Activated CD4-positive, alpha-beta T cell treated with anti-CD3 and anti-CD28 coated beads for 36 hours (primary cell): ENCODE results near the gene MMP2. TPM values are rescaled to one million over a fixed set of nuclear protein-coding genes. Genes with fewer than 3 reads are reported as not detected.

ENCODE experiments used
- ATAC-seq: fragments of 200-7000 bp; cut with Tn5 transposase; one replicate; pipeline ENCODE4 v1.10.0; 2021; ENCODE audit warnings: mild to moderate bottlenecking, moderate library complexity
- CTCF ChIA-PET: fragments of 350-600 bp; sonication (Branson Sonifier 250); formaldehyde crosslinking; loops from one replicate; lab custom pipeline; 2021; ENCODE audit warnings: antibody characterized with exemption; lab: Charles Lee
- POLR2A ChIA-PET: fragments of 350-600 bp; sonication (Branson Sonifier 250); formaldehyde crosslinking; loops from one replicate; lab custom pipeline; 2021; ENCODE audit warnings: antibody characterized with exemption, inconsistent platforms; lab: Charles Lee
- DNase-seq: peaks from one replicate; pipeline ENCODE4 v3.0.0-alpha.2; 2020
- H3K27ac Mint-ChIP-seq: one replicate; pipeline ENCODE4 v1.8.0; 2021; ENCODE audit warnings: mixed read lengths
- H3K27me3 Mint-ChIP-seq: one replicate; pipeline ENCODE4 v1.8.0; 2021; ENCODE audit warnings: mixed read lengths
- H3K36me3 Mint-ChIP-seq: one replicate; pipeline ENCODE4 v1.8.0; 2021; ENCODE audit warnings: low read depth, mixed read lengths
- H3K4me1 Mint-ChIP-seq: one replicate; pipeline ENCODE4 v1.8.0; 2021; ENCODE audit warnings: mixed read lengths
- H3K4me3 Mint-ChIP-seq: one replicate; pipeline ENCODE4 v1.8.0; 2021; ENCODE audit warnings: mild to moderate bottlenecking, moderate library complexity, mixed read lengths
- H3K9me3 Mint-ChIP-seq: one replicate; pipeline ENCODE4 v1.8.0; 2021; ENCODE audit warnings: low read depth, mixed read lengths
- intact Hi-C, 2 experiments: fragments of 100-400 bp; cut with DNase I in 1 of 2; cut with micrococcal nuclease in 1 of 2; formaldehyde crosslinking; loops; one replicate each; pipeline versions ENCODE4 v1.14.2 to v1.15.1; 2022 to 2024; cut with DNase I, micrococcal nuclease
- total RNA-seq, 2 experiments: library from RNA; stranded (reverse); gene quantifications; one replicate each; pipeline ENCODE4 v1.2.3, GENCODE V29; 2021

MMP2 gene
- total RNA-seq, 2 experiments from 2014 or later, result not detected

- Mint-ChIP-seq H3K4me3 (no peak overlapping the region), H3K36me3 (no peaks in the 10 kb centered on the region)
- CTCF ChIA-PET, result interaction anchor here (1.1 kb wide), 1 partner anchor 31 kb away, joined by 4 read pairs; no protein-coding TSS in a partner anchor
Observed at GRCh38 chr16:55495616-55496289, 16.8 kb downstream of the MMP2 start.

GRCh38 chr16:55496509-55497145 lies 17.6 kb downstream of the MMP2 start:
- DNase-seq (no peak), ATAC-seq (no peak)
- H3K27me3 Mint-ChIP-seq, result no peaks in the 10 kb centered on the region
- intact Hi-C loops, result no loop called here
- CTCF ChIA-PET, result interaction anchor here (1.1 kb wide), 1 partner anchor 32 kb away, joined by 4 read pairs; no protein-coding TSS in a partner anchor
- H3K27ac Mint-ChIP-seq, result no peak overlapping the region
- POLR2A ChIA-PET, result no interaction called here
- no peaks in the 10 kb centered on the region for H3K36me3 Mint-ChIP-seq
- no peaks in the 10 kb centered on the region for H3K9me3 Mint-ChIP-seq
- peaks cover 17% of the 10 kb centered on the region for H3K4me1 Mint-ChIP-seq
- H3K4me3 Mint-ChIP-seq, result no peak overlapping the region

More at GRCh38 chr16:55495616-55496289, 16.8 kb downstream of the MMP2 start:
- Mint-ChIP-seq H3K27me3 (no peaks in the 10 kb centered on the region), H3K9me3 (no peaks in the 10 kb centered on the region), H3K4me1 (peaks cover 17% of the 10 kb centered on the region), H3K27ac (no peak overlapping the region)
- intact Hi-C loops, result no loop called here
- ATAC-seq (no peak), DNase-seq (no peak)
- POLR2A ChIA-PET, result no interaction called here

- intact Hi-C loops, result no loop called here
- Mint-ChIP-seq H3K36me3 (no peaks in the 10 kb centered on the region), H3K4me1 (peaks cover 17% of the 10 kb centered on the region), H3K27me3 (no peaks in the 10 kb centered on the region), H3K4me3 (no peak overlapping the region), H3K9me3 (no peaks in the 10 kb centered on the region), H3K27ac (no peak overlapping the region)
- ATAC-seq (no peak), DNase-seq (no peak)
- POLR2A ChIA-PET, result no interaction called here
- CTCF ChIA-PET, result no interaction called here
Observed at GRCh38 chr16:55497558-55497957, 18.6 kb downstream of the MMP2 start.

GRCh38 chr16:55498101-55498500 lies 19.1 kb downstream of the MMP2 start:
- Mint-ChIP-seq H3K4me3 (no peak overlapping the region), H3K27me3 (no peaks in the 10 kb centered on the region), H3K36me3 (no peaks in the 10 kb centered on the region), H3K27ac (no peak overlapping the region), H3K9me3 (no peaks in the 10 kb centered on the region), H3K4me1 (peaks cover 17% of the 10 kb centered on the region)
- intact Hi-C loops, result no loop called here
- ATAC-seq (no peak), DNase-seq (no peak)
- ChIA-PET POLR2A (no interaction called here), CTCF (no interaction called here)

- Mint-ChIP-seq H3K27ac (no peak overlapping the region), H3K27me3 (no peaks in the 10 kb centered on the region), H3K36me3 (no peaks in the 10 kb centered on the region), H3K9me3 (no peaks in the 10 kb centered on the region), H3K4me1 (peaks cover 17% of the 10 kb centered on the region), H3K4me3 (no peak overlapping the region)
- ATAC-seq, result no peak
- intact Hi-C loops, result no loop called here
- ChIA-PET CTCF (interaction anchor here (0.6 kb wide), 1 partner anchor 28 kb away, joined by 4 read pairs; no protein-coding TSS in a partner anchor), POLR2A (no interaction called here)
- DNase-seq, result no peak
Observed at GRCh38 chr16:55499281-55499680, 20.3 kb downstream of the MMP2 start.

- POLR2A ChIA-PET, result no interaction called here
- Mint-ChIP-seq H3K36me3 (no peaks in the 10 kb centered on the region), H3K4me1 (peaks cover 17% of the 10 kb centered on the region), H3K27me3 (no peaks in the 10 kb centered on the region), H3K9me3 (no peaks in the 10 kb centered on the region), H3K4me3 (no peak overlapping the region), H3K27ac (no peak overlapping the region)
- DNase-seq, result peak; percentile 70
- ATAC-seq, result peak; percentile 95
- CTCF ChIA-PET, result no interaction called here
- intact Hi-C loops, result loop anchor here in 1 of 2 experiments (1.0 kb wide), 1 partner anchor 29 kb away; no protein-coding TSS in a partner anchor
Observed at GRCh38 chr16:55499951-55500529, 21.0 kb downstream of the MMP2 start.

GRCh38 chr16:55500530-55501011 lies 21.6 kb downstream of the MMP2 start:
- ATAC-seq (peak; percentile 4), DNase-seq (no peak)
- ChIA-PET CTCF (interaction anchor here (0.6 to 0.7 kb wide), 2 partner anchors 34 to 38 kb away, joined by 3 read pairs; no protein-coding TSS in a partner anchor), POLR2A (no interaction called here)
- Mint-ChIP-seq H3K27me3 (no peaks in the 10 kb centered on the region), H3K4me1 (peaks cover 17% of the 10 kb centered on the region), H3K27ac (no peak overlapping the region), H3K4me3 (no peak overlapping the region), H3K36me3 (no peaks in the 10 kb centered on the region), H3K9me3 (no peaks in the 10 kb centered on the region)
- intact Hi-C loops, result loop anchor here in 1 of 2 experiments (1.0 kb wide), 1 partner anchor 29 kb away; no protein-coding TSS in a partner anchor

GRCh38 chr16:55501549-55502322 lies 22.7 kb downstream of the MMP2 start:
- ChIA-PET POLR2A (no interaction called here), CTCF (interaction anchor here (0.6 to 1.2 kb wide), 3 partner anchors 11 to 340 kb away, joined by 3 read pairs; no protein-coding TSS in a partner anchor)
- no peak for ATAC-seq
- intact Hi-C loops, result no loop called here
- no peak for DNase-seq
- Mint-ChIP-seq H3K4me1 (peaks cover 17% of the 10 kb centered on the region), H3K36me3 (no peaks in the 10 kb centered on the region), H3K9me3 (no peaks in the 10 kb centered on the region), H3K27me3 (no peaks in the 10 kb centered on the region), H3K27ac (no peak overlapping the region), H3K4me3 (no peak overlapping the region)

- Mint-ChIP-seq H3K4me3 (no peak overlapping the region), H3K9me3 (no peaks in the 10 kb centered on the region), H3K4me1 (peaks cover 17% of the 10 kb centered on the region), H3K36me3 (no peaks in the 10 kb centered on the region), H3K27ac (no peak overlapping the region), H3K27me3 (peaks cover 5% of the 10 kb centered on the region)
- no peak for DNase-seq
- ATAC-seq, result no peak
- ChIA-PET CTCF (interaction anchor here (0.6 to 1.2 kb wide), 3 partner anchors 10 to 339 kb away, joined by 3 read pairs; no protein-coding TSS in a partner anchor), POLR2A (no interaction called here)
- intact Hi-C loops, result no loop called here
Observed at GRCh38 chr16:55502801-55503366, 23.9 kb downstream of the MMP2 start.

GRCh38 chr16:55503726-55504550 lies 24.9 kb downstream of the MMP2 start:
- Mint-ChIP-seq H3K4me3 (no peak overlapping the region), H3K9me3 (no peaks in the 10 kb centered on the region), H3K27ac (no peak overlapping the region), H3K36me3 (no peaks in the 10 kb centered on the region), H3K27me3 (peaks cover 12% of the 10 kb centered on the region), H3K4me1 (peaks cover 20% of the 10 kb centered on the region)
- DNase-seq (no peak), ATAC-seq (no peak)
- intact Hi-C loops, result no loop called here
- CTCF ChIA-PET, result interaction anchor here (0.7 to 0.9 kb wide), 2 partner anchors 23 to 39 kb away, joined by 3 to 4 read pairs; no protein-coding TSS in a partner anchor
- POLR2A ChIA-PET, result no interaction called here
